KG1 (cell line): Measurements from ENCODE around the gene KIF26A.
"Not testable (repeated sequence)": the region's sequence is repeated elsewhere in the genome, so short reads cannot be mapped to it uniquely, and the experiment has no call there.

Source experiments
- DNase-seq: peaks from one replicate; lab custom pipeline; 2025; lab: John Stamatoyannopoulos, UW

Gene KIF26A

GRCh38 chr14:104192146-104192882 lies 53.9 kb downstream of the KIF26A start:
- DNase-seq, result no peak

GRCh38 chr14:104192883-104193245 lies 54.5 kb downstream of the KIF26A start:
- DNase-seq, result no peak

GRCh38 chr14:104194016-104194415 lies 55.6 kb downstream of the KIF26A start:
- DNase-seq, result no peak

GRCh38 chr14:104194716-104195115 lies 56.3 kb downstream of the KIF26A start:
- DNase-seq, result no peak

- no peak for DNase-seq
These were observed 57.0 kb downstream of the KIF26A start for GRCh38 chr14:104195361-104195760.

GRCh38 chr14:104195878-104196277 lies 57.5 kb downstream of the KIF26A start:
- DNase-seq, result no peak

GRCh38 chr14:104196461-104197140 lies 58.2 kb downstream of the KIF26A start:
- DNase-seq, result no peak

- DNase-seq, result no peak
These were observed 59.3 kb downstream of the KIF26A start for GRCh38 chr14:104197449-104198247.

- DNase-seq, result no peak
These were observed 61.0 kb downstream of the KIF26A start for GRCh38 chr14:104199266-104199895.

GRCh38 chr14:104200106-104200505 lies 61.7 kb downstream of the KIF26A start:
- no peak for DNase-seq

GRCh38 chr14:104200591-104200990 lies 62.2 kb downstream of the KIF26A start:
- DNase-seq, result no peak

- DNase-seq, result no peak
These were observed 62.7 kb downstream of the KIF26A start for GRCh38 chr14:104201063-104201462.

GRCh38 chr14:104201496-104201895 lies 63.1 kb downstream of the KIF26A start:
- DNase-seq, result no peak

- no peak for DNase-seq
These were observed 64.1 kb downstream of the KIF26A start for GRCh38 chr14:104202259-104203070.

GRCh38 chr14:104203071-104203425 lies 64.7 kb downstream of the KIF26A start:
- DNase-seq, result no peak

- no peak for DNase-seq
These were observed 66.3 kb downstream of the KIF26A start for GRCh38 chr14:104204660-104205149.

- DNase-seq, result no peak
These were observed 67.4 kb downstream of the KIF26A start for GRCh38 chr14:104205781-104206180.

GRCh38 chr14:104206281-104206904 lies 68.0 kb downstream of the KIF26A start:
- DNase-seq, result no peak

GRCh38 chr14:104207142-104208014 lies 69.0 kb downstream of the KIF26A start:
- no peak for DNase-seq

GRCh38 chr14:104208015-104208295 lies 69.6 kb downstream of the KIF26A start:
- not testable (repeated sequence) for DNase-seq
